Smooth muscle cell of bladder (primary cell): Measurements from ENCODE around the gene MAP7D3. TPM values are rescaled to one million over a fixed set of nuclear protein-coding genes. Genes with fewer than 3 reads are reported as not detected.

Experiments
- total RNA-seq: library from RNA; depleted of rRNA; stranded (reverse); fragments of >200 nt; gene quantifications from 2 replicates; pipeline ENCODE4 v1.2.3, GENCODE V29; 2014

The MAP7D3 gene, protein sequence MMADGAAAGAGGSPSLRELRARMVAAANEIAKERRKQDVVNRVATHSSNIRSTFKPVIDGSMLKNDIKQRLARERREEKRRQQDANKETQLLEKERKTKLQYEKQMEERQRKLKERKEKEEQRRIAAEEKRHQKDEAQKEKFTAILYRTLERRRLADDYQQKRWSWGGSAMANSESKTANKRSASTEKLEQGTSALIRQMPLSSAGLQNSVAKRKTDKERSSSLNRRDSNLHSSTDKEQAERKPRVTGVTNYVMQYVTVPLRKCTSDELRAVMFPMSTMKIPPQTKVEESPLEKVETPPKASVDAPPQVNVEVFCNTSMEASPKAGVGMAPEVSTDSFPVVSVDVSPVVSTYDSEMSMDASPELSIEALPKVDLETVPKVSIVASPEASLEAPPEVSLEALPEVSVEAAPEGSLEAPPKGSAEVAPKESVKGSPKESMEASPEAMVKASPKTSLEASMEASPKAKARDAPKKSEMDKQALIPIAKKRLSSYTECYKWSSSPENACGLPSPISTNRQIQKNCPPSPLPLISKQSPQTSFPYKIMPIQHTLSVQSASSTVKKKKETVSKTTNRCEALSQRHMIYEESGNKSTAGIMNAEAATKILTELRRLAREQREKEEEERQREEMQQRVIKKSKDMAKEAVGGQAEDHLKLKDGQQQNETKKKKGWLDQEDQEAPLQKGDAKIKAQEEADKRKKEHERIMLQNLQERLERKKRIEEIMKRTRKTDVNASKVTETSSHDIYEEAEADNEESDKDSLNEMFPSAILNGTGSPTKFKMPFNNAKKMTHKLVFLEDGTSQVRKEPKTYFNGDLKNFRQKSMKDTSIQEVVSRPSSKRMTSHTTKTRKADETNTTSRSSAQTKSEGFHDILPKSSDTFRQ
- 10.2 and 15.1 TPM in 2 replicates for total RNA-seq

DNA sequence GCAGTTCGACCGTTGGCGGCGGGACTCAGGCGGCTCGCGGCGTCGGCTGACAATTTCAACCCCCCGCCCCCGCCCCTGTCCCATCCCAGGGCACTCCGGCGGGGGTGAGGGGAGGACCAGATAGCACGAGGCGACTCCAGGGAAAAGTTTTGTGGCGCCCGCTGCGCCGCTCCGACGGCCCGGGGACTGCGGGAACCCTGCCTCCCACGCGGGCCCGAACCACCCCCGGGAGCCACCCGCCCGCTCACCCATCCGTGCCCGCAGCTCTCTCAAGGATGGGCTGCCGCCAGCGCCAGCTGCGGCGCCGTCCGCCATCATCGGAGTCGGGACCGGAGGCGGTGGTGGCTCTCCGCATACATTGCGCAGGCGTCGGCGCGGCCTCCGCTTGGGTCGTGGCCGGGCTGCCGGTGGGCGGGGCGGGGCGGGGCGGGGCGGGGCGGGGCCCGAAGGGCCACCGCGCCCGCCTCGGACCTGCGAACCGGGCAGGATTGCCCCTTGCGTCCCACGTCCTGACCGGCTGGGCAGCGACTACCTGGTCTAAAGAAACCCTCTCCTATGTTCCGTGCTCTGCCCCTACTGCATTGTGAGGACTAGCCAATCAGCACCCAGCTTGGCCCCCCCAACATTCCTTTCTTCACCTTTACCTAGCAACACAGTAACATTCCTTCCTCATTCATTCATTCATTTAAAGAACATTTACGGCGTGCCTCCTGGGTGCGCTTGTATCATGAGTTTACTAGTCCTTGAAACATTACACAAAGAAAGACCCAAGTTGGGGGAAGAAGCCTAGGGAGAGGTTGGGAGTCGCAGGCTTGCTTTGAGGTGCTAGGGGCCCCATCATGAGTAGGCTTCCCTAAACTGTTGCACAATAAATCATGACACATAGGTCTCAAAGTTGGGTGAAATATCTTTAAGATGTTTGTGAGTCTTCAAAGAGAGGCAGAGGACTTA is at the start of gene MAP7D3:
Gene MAP7D3, minus strand, starts transcription at position 360 of the 951 bp plus-strand sequence. Its CDS starts 42 bp downstream, at position 318.

DNA sequence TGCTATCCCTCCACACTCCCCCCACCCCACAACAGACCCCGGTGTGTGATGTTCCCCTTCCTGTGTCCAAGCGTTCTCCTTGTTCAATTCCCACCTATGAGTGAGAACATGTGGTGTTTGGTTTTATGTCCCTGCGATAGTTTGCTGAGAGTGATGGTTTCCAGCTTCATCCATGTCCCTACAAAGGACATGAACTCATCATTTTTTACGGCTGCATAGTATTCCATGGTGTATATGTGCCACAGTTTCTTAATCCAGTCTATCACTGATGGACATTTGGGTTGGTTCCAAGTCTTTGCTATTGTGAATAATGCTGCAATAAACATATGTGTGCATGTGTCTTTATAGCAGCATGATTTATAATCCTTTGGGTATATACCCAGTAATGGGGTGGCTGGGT is 49.5 kb upstream of the MAP7D3 start, which contains the start of gene ADGRG4:
Gene ADGRG4, plus strand, starts transcription at position 243 of the 400 bp plus-strand sequence. CDS start 7,815 bp downstream, outside the sequence.

Other genes with a start within 250 kb of the MAP7D3 start
- 12.9 and 31.9 TPM in 2 replicates for gene FHL1, start 103.9 kb downstream of the MAP7D3 start, total RNA-seq
- gene ADGRG4, start 49.6 kb upstream of the MAP7D3 start, total RNA-seq = not detected in 2 replicates
- gene BRS3, start 236.5 kb upstream of the MAP7D3 start, total RNA-seq = not detected in 2 replicates
- gene HTATSF1, start 246.2 kb upstream of the MAP7D3 start, total RNA-seq = 22.2 and 28.2 TPM in 2 replicates